GM19043 (cell line): ENCODE results near the gene SLIT2.

Experiments
- ATAC-seq: cut with Tn5 transposase; IDR thresholded peaks from one replicate; pipeline ENCODE4 v1.9.1; 2021; ENCODE audit warnings: low read depth; ENCODE audit not compliant: unreplicated experiment

SLIT2 gene

GRCh38 chr4:20251796-20252655, at the start of gene SLIT2:
SLIT2 (plus strand) TSS chr4:20251905; CDS start chr4:20253816, 1,911 bp downstream.
- peak; percentile 66 for ATAC-seq

- no peak for ATAC-seq
These were observed 48.2 kb upstream of the SLIT2 start for GRCh38 chr4:20203508-20203907.

- no peak for ATAC-seq
These were observed 34.2 kb upstream of the SLIT2 start for GRCh38 chr4:20217521-20217920.

GRCh38 chr4:20217951-20218350, 33.8 kb upstream of the SLIT2 start:
- no peak for ATAC-seq

- ATAC-seq: no peak
These were observed 32.2 kb upstream of the SLIT2 start for GRCh38 chr4:20219521-20219920.

- no peak for ATAC-seq
These were observed 13.7 kb upstream of the SLIT2 start for GRCh38 chr4:20237894-20238537.

- no peak for ATAC-seq
These were observed 3.5 kb upstream of the SLIT2 start for GRCh38 chr4:20248155-20248558.

GRCh38 chr4:20249333-20249732, 2.4 kb upstream of the SLIT2 start:
- no peak for ATAC-seq

GRCh38 chr4:20251031-20251795, 492 bp upstream of the SLIT2 start:
- ATAC-seq: peak; percentile 3

GRCh38 chr4:20252656-20253282, 1.1 kb downstream of the SLIT2 start:
- ATAC-seq: no peak

GRCh38 chr4:20253283-20253734, 1.6 kb downstream of the SLIT2 start:
- ATAC-seq: no peak

GRCh38 chr4:20253735-20254409, 2.2 kb downstream of the SLIT2 start:
- ATAC-seq: no peak

GRCh38 chr4:20254511-20255250, 3.0 kb downstream of the SLIT2 start:
- no peak for ATAC-seq

GRCh38 chr4:20255251-20255586, 3.5 kb downstream of the SLIT2 start:
- no peak for ATAC-seq

- ATAC-seq: no peak
These were observed 4.1 kb downstream of the SLIT2 start for GRCh38 chr4:20255823-20256222.

- no peak for ATAC-seq
These were observed 4.7 kb downstream of the SLIT2 start for GRCh38 chr4:20256381-20256881.

GRCh38 chr4:20259707-20260106, 8.0 kb downstream of the SLIT2 start:
- no peak for ATAC-seq

GRCh38 chr4:20260821-20261220, 9.1 kb downstream of the SLIT2 start:
- no peak for ATAC-seq

- ATAC-seq: no peak
These were observed 10.5 kb downstream of the SLIT2 start for GRCh38 chr4:20262221-20262620.
